Right renal pelvis (tissue), 4 donors: ENCODE measurements around the gene HNF1A. TPM values are rescaled to one million over a fixed set of nuclear protein-coding genes. Genes with fewer than 3 reads are reported as not detected.

Source experiments
- DNase-seq, 4 donors: peaks; one replicate each; pipeline ENCODE4 v3.0.0-alpha.2; 2013; ENCODE audit warnings: low read depth in 4 of 4, low spot score in 3 of 4, missing footprints in 1 of 4
- polyA plus RNA-seq, 4 donors: library from polyadenylated mRNA; unstranded; fragments of 120-200 nt; gene quantifications; one replicate each; pipeline ENCODE4 v1.2.1, GENCODE V29; 2013; ENCODE audit not compliant: insufficient read length in 4 of 4

Gene HNF1A
- polyA plus RNA-seq, 4 donors = 13.2 to 21.0 (median 15.1) TPM

DNA sequence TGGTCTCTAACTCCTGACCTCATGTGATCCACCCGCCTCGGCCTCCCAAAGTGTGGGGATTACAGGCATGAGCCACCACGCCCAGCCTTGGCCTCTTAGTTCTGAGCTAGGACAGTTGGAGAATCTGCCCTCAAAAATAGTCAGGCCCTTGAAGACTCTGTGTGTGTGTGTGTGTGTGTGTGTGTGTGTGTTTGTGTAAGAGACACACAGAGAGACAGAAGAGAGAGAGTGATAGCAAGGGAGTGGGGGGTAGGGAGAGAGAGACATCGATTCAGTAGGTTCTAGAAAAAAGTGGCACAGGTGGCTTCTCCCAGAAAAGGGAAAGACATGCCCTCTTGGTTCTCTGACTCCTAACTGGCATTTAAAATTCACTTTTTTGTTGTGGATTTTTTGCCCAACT, 5.4 kb downstream of the HNF1A start:
- no peak for DNase-seq

DNA sequence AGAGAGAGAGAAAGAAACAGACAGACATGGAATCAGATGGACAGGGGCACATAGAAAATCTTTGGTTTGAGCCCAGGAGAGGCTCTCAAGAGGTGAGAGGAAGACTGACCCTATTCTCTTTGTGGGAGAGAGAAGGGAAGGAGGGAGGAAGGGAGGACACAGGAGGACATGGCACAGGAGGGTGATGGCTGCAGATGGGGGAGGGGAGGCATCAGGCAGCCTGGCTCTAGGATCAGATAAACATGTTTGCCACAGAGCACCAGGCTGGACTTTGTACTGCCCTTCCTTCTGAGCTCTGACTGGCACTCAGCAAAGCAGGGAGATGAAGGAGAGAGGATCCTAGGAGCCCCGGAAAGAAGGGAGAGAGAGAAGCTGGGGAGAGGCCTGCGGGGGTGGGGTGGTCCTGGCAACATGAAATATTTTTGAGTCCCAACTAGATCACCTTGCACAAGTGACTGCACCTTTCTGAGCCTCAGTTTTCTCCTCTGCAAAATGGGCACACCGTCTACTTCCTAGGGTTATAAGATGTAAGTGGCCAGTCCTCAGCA, 6.1 kb downstream of the HNF1A start:
- no peak for DNase-seq

DNA sequence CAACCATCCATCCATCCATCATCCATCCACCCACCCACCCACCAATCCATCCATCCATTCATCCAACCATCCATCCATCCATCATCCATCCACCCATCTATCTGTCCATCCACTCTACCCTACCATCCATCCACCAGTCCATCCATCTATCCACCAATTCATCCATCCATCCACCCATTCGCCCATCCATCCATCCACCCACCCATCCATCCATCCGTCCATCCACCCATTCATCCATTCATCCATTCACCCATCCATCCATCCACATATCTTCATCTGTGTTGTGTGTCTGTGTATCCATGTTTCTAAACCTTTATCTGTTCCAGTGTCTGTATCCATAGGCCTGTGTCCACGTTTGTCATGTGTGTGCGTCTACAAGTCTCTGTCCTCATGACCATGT, 9.9 kb downstream of the HNF1A start:
- DNase-seq = no peak

DNA sequence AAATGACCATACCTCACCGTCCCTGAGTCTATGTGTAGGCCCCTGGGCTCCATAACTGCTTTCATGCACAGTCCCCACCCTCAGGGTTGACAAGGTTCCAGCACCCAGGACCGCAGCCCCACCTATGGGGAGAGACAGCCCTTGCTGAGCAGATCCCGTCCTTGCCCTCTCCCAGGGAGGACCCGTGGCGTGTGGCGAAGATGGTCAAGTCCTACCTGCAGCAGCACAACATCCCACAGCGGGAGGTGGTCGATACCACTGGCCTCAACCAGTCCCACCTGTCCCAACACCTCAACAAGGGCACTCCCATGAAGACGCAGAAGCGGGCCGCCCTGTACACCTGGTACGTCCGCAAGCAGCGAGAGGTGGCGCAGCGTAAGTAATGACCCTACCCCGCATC, 10.3 kb downstream of the HNF1A start:
- no peak for DNase-seq

DNA sequence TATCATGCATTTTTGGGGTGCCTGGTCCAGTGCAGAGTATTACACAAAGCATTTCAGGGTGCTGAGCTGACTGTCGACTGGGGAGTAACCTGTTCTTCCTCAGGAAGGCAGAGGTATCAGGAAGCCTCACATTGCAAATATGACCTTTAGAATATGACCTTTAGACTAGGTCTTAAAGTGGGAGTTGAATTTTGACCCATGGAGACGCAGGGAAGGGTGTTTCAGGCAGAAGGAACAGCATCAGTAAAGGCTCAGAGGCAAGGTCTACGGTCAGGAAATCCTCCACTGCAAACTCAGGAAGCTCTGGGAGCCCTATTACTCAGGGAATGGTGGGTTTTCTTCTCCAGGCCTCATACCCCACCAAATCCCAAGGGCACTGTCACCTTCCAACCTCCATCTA, 11.3 kb downstream of the HNF1A start:
- DNase-seq = no peak

DNA sequence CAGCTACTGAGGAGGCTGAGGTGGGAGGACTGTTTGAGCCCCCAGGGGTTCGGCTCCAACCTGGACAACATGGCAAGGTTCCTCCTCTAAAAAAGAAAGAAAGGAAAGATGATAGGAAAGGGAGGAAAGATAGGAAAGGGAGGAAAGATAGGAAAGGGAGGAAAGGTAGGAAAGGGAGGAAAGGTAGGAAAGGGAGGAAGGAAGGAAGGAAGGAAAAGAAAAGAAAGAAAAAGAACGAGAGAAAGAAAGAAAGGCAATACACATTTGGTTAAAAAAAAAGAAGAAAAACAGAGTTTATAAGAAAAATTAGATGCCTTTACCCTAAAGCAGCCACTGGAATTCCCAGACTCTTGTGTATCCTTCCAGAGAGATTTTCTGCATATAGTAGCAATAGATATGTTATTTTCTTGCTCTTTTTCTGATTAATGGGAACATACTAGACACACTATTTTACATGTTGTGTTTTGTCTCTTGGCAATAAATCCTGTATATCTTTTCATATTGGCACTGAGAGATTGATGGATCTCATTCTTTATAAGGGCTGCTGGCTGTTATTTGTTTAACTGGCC, 12.2 kb downstream of the HNF1A start:
- DNase-seq = no peak

DNA sequence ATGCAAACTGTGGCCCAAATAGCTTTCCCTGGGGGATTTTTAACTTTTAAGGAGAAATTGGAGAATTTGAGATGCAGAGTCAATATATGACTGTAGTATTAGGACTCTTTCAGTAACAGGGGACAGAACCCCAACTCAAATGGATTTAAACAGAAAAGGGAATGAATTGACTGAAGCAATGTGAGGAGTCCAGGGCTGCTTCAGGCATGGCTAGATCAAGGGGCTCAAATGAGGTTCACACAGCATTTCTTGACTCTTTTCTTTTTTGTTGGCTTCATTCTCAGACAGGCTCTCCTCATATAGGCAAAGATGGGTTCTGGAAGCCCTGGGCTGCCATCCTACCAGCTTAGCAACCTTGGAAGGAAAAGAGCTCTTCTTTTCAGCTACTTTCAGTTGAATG, 13.6 kb downstream of the HNF1A start:
- DNase-seq = no peak

DNA sequence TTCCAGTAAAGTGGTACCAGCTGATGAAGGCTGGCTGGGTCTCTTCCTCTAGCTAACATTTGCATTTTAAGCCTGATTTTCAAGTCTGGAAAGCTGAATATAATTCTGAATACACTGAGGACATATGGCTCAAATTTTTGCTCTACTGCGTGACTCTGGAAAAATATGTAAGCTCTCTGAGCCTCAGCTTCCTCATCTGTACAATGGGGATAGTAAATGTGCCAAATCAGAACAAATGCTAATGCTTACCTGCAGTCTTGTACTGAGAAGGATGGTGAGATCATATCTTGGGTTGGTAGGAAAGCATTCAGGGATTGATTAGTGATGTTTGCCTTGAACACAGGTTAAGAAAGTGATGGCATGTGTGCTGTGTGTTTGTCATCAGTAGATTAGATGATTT, 14.6 kb downstream of the HNF1A start:
- DNase-seq = no peak

DNA sequence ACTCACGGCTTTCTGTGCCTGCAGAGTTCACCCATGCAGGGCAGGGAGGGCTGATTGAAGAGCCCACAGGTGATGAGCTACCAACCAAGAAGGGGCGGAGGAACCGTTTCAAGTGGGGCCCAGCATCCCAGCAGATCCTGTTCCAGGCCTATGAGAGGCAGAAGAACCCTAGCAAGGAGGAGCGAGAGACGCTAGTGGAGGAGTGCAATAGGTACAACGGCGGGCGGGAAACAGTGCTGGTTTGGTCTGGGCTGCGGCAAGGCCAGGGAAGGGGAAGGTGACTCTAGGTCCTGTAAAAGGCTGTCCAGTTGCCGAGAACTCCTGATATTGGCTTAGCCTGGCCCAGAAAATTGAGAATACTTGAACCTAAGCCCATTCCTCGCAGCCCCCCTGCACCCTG, 15.2 kb downstream of the HNF1A start:
- no peak for DNase-seq

DNA sequence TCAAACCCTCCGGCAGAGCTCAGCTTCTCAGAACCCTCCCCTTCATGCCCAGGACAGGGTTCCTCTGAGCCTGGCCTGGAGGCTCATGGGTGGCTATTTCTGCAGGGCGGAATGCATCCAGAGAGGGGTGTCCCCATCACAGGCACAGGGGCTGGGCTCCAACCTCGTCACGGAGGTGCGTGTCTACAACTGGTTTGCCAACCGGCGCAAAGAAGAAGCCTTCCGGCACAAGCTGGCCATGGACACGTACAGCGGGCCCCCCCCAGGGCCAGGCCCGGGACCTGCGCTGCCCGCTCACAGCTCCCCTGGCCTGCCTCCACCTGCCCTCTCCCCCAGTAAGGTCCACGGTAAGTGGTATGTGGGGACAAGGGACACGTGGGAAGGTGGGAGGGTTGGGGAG, 15.7 kb downstream of the HNF1A start:
- no peak for DNase-seq

DNA sequence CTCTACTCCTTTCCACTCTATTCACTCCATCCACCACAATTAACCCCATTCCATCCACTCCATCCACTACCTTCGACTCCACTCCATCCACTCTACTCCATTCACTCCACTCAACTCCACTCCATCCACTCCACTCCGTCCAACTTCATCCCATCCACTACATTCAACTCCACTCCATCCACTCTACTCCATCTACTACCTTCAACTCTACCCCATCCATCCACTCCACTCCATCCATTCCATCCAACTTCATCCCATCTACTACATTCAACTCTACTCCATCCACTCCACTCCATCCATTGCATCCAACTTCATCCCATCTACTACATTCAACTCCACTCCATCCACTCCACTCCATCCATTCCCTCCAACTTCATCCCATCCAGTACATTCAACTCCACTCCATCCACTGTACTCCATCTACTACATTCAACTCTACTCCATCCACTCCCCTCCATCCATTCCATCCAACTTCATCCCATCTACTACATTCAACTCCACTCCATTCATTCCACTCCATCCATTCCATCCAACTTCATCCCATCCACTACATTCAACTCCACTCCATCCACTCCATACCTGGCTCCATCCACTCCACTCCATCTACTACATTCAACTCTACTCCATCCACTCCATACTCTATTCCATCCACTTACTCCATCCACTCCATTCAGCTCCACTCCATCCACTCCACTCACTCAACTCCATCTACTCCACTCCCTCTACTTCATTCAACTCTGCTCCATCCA, 16.4 kb downstream of the HNF1A start:
- no peak for DNase-seq

DNA sequence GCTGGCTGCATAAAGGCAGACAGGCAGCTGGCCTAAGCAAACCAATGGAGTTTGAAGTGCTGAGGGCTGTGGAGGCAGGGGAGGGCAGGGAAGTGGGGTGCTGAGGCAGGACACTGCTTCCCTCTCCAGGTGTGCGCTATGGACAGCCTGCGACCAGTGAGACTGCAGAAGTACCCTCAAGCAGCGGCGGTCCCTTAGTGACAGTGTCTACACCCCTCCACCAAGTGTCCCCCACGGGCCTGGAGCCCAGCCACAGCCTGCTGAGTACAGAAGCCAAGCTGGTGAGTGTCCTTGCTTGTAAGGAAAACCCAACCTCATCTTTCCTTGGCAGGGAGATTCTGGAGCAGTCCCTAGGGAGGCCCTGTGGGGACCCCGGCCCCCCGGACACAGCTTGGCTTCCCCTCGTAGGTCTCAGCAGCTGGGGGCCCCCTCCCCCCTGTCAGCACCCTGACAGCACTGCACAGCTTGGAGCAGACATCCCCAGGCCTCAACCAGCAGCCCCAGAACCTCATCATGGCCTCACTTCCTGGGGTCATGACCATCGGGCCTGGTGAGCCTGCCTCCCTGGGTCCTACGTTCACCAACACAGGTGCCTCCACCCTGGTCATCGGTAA, 17.9 kb downstream of the HNF1A start:
- no peak for DNase-seq

DNA sequence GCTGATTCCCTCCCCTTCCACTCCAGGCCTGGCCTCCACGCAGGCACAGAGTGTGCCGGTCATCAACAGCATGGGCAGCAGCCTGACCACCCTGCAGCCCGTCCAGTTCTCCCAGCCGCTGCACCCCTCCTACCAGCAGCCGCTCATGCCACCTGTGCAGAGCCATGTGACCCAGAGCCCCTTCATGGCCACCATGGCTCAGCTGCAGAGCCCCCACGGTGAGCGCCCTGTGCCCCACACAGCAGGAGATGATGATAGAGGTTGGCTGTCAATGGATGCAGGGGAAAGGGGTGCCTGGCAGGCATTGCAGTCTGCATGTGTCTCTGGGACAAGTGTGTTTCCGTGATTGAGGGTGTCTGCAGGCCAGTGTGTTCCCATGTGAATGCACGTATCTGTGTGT, 19.1 kb downstream of the HNF1A start:
- DNase-seq = no peak

DNA sequence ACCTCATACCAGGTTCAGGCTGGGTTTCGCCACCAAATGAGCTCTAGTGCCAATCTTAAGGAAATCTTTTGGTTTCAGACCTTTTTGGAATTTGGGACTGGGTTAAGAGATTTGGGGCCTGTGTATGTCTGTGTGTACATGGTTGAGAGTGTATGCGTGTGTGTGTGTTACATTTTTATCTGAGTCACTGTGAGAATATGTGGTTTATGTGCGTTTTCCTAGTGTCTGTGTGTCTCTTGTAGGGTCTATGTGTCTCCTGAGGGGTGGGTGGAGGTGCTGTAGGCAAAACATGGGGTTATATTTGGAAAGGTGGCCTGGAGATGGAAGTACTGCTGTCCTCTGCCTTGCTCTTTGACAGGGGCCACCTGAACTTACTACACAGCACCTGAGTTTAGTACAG, 20.1 kb downstream of the HNF1A start:
- DNase-seq = no peak

DNA sequence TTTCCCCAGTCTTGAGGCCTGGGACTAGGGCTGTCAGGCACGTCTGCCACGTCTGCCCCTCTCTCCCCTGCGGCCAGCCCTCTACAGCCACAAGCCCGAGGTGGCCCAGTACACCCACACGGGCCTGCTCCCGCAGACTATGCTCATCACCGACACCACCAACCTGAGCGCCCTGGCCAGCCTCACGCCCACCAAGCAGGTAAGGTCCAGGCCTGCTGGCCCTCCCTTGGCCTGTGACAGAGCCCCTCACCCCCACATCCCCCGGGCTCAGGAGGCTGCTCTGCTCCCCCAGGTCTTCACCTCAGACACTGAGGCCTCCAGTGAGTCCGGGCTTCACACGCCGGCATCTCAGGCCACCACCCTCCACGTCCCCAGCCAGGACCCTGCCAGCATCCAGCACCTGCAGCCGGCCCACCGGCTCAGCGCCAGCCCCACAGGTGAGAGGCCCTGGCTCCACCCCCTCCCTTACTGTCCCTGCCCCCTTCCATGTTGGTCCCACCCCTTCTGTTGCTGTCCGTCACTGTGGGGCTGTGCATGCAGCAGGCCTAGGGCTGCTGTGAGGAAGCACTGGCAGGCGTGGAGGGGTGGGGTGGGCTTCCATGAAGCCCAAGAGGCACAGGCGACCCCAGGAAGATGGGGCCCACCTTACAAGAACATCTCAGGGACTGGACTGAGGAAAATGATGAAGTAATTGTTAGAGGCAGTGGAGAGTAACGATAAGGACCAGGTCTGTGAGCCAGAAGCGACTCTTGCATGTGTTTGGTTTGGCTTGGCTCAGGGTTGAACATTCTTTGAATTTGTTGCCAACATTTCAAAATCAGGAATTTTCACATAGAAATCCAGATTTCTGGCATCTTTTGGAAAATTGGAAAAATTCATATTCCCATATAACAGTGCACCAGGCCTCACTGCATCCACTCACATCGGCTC, 21.1 kb downstream of the HNF1A start:
- DNase-seq = no peak

DNA sequence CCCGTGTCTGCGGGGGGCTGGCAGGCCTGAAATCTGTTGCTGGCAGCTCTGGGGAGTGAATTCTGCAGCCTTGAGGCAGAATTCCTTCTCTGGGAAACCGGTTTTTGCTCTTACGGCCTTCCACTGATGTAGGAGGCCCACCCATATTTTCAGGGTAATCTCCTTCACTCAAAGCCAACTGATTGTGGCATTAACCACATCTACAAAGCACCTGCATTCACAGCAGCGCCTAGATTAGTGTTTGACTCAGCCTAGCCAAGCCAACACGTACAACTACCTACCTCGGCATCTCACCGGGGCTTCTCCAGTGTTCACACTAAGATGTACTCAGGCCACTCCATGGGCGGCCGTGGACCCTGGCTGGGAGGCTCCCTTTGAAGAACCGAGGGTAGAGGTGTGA, 22.2 kb downstream of the HNF1A start:
- DNase-seq = no peak

DNA sequence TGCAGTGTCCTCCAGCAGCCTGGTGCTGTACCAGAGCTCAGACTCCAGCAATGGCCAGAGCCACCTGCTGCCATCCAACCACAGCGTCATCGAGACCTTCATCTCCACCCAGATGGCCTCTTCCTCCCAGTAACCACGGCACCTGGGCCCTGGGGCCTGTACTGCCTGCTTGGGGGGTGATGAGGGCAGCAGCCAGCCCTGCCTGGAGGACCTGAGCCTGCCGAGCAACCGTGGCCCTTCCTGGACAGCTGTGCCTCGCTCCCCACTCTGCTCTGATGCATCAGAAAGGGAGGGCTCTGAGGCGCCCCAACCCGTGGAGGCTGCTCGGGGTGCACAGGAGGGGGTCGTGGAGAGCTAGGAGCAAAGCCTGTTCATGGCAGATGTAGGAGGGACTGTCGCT, 22.7 kb downstream of the HNF1A start:
- no peak for DNase-seq

DNA sequence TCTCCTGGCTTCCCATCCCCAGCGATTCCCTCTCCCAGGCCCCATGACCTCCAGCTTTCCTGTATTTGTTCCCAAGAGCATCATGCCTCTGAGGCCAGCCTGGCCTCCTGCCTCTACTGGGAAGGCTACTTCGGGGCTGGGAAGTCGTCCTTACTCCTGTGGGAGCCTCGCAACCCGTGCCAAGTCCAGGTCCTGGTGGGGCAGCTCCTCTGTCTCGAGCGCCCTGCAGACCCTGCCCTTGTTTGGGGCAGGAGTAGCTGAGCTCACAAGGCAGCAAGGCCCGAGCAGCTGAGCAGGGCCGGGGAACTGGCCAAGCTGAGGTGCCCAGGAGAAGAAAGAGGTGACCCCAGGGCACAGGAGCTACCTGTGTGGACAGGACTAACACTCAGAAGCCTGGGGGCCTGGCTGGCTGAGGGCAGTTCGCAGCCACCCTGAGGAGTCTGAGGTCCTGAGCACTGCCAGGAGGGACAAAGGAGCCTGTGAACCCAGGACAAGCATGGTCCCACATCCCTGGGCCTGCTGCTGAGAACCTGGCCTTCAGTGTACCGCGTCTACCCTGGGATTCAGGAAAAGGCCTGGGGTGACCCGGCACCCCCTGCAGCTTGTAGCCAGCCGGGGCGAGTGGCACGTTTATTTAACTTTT, 23.6 kb downstream of the HNF1A start:
- DNase-seq = no peak

DNA sequence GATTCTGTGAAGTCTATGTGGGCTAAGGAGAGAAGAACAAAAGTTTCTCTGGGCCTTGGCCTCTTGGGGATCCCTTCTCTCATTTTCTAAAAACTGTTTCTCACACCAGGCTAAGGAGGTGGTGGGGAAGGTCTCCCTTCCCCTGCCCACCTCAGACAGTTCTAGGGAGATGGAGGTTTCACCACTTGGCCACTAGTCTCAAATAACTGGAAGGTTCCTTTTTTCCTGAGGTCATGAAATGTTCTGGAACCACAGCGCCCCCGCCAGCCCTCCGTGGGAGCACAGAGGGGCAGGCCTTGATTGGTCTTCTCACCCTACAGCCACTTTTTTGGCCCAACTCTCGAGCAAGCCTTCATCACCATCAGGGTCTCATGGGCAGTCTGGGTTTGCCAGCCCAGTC, 25.3 kb downstream of the HNF1A start:
- DNase-seq = no peak

DNA sequence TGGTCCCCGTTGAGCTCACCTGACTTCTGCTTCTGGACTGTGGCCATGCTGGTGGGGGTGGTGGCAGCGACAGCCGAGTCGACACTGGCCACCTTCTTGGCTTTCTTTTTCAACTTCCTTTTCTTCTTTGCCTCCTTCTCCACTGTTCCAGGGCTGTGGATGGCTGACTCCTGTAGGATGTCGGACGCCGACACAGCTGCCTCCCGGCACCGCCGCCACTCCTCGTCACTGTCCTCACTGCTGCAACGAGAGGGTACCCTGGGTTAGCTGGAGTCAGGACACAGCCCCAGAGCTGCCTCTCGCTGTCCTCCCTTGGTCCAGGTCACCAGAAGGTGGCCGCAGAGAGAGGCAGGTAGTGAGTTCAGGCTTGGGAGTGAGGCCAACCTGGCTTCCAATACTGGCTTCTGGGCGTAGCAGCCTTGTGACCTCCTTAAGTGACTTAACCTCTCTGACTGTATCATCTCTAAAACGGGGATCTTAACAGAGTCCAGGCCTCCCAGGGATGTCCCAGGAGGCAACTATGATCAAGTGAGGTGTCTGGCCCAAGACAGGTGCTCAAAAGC, 26.0 kb downstream of the HNF1A start:
- DNase-seq = no peak
